ENCODE data around the gene CENPN.

CENPN gene, protein sequence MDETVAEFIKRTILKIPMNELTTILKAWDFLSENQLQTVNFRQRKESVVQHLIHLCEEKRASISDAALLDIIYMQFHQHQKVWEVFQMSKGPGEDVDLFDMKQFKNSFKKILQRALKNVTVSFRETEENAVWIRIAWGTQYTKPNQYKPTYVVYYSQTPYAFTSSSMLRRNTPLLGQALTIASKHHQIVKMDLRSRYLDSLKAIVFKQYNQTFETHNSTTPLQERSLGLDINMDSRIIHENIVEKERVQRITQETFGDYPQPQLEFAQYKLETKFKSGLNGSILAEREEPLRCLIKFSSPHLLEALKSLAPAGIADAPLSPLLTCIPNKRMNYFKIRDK

GRCh38 chr16:81006813-81007695, at the start of gene CENPN, which contains the start of gene CMC2:
CENPN (plus strand) TSS chr16:81007214; CDS start chr16:81011940, 4,726 bp downstream.
CMC2 (minus strand) TSS chr16:81006885; CDS start chr16:80997394, 9,491 bp downstream.
- peak; percentile 98 for DNase-seq

GRCh38 chr16:80958284-80958683, 48.7 kb upstream of the CENPN start:
- DNase-seq = no peak

DNA sequence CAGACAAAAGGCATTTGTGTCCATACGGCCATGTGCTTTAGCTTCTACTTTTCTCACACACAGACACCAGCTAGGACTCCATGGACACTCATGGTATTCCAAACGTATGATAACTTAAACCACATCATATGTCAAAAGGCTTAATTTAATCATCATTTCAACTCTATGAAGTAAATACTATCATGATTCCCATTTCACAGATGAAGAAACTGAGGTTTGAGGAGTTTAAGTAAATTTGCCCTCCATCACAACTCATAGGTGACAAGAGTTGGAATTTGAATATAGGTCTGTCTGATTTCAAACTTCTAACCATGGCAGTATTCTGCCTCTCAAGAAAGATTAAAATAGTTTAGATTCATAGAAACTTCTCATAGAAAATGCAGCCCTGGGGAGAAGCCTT, 44.1 kb upstream of the CENPN start:
- no peak for DNase-seq

DNA sequence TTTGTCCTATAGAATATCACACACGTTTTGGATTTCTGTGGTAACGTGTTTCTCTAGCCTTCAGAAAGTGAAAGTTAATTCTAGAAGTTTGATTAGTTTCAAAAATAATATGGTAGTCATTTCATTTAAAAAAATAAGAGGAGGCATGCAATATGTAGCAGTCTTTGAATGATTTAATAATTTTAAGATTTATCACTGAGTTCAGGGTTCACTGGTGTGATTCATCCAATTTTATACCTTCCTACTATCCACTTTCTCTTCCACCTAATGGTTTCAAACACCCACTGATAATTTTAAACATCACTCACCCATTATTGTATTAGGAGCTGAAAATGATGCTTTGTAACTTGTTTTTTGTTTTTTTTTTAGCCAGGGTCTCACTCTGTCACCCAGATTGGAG, 42.7 kb upstream of the CENPN start:
- no peak for DNase-seq

- DNase-seq = no peak
Measured at GRCh38 chr16:80966617-80967016, 40.4 kb upstream of the CENPN start.

- no peak for DNase-seq
Measured at GRCh38 chr16:80968386-80969113, 38.5 kb upstream of the CENPN start.

DNA sequence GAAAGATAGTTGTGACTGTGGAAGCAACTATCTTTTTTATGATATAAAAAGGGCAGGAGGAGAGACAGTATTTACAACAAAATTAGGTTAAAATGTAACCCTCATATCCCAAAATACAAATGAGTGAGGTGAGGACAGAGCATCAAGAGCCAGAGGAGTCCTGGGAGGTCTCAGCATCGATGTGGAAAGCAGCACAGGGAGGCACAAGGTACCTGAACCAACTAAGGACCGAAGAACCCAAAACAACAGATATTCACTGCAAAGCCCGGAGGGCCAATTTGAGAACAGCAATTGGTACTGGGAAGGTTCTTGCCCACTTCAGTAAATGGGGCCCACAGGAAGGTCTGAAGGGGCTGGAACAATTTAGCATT, 37.9 kb upstream of the CENPN start:
- no peak for DNase-seq

DNA sequence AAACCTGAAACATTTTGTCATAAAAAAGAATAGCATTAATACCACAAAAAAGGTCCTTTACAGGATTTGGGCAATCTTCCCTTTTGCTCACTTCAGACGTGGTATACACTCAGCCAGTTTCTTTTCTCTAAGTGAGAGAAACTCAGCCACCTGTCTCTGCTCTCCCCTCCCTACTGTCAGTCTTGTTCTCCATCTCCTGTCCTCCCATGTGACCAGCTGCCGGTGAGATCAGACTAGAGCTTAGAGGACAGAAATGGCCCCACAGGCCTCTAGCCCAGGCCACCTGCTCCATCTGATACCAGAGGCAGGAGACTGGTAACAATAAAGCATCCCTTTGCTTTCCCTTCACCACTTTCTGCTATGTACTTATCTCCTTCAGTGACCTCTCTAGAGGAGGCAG, 35.2 kb upstream of the CENPN start:
- DNase-seq = no peak

DNA sequence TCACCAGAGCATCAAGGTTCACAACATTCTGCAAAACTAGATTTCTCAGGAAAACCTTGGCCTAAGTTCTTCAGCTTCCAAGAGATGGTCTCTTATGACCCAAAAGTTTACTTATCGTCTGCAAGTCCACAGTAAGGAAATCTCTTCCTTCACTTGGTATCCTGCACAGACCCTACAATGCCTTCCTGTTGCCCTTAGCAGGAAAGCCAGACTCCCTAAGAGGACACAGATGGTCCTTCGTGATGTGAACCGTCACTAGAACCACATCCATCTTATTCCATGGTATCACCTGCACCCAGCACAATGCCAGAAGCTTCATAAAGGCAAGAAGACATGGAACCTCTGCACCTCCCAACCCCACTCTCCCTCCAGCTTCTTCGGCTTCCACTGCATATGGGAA, 34.4 kb upstream of the CENPN start:
- DNase-seq = no peak

DNA sequence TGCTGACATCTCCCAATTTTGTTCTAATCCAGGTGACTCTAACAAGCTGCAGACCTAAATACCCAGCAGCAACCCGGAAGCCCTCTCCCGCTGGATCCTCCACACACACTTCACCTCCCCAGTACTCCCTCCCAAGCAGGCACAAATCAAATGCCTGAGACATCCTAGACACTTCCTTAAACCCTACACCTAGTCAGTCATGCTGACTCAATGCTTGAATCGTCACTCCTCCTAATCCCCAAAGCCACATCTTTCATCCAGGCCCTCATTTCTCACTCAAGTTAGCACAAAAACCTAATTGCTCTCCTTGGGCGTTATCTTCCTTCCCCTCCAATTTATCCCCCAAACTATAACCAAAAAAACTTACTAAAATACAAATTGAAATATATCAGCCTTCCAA, 33.0 kb upstream of the CENPN start:
- DNase-seq = no peak

- no peak for DNase-seq
Measured at GRCh38 chr16:80974649-80975376, 32.2 kb upstream of the CENPN start.

GRCh38 chr16:80976946-80977345, 30.1 kb upstream of the CENPN start:
- no peak for DNase-seq

DNA sequence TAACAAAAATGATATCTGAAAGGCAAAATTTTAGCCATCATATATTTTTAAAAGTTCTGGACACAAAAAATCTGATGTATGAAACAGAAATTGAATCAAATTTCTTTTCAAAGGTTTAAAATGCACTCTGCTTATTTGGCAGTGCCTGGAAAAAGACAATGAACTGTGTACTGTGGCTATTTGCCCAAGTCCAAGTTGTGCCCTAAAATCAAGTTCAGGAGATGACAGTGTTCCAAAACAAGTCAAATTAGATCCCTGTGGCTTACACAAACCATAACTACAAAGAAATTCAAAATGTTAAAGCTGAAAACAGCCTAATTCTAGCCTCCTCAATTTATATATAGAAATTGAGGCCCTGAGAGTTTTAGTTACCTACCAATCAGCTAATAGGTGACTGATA, 25.9 kb upstream of the CENPN start:
- no peak for DNase-seq

DNA sequence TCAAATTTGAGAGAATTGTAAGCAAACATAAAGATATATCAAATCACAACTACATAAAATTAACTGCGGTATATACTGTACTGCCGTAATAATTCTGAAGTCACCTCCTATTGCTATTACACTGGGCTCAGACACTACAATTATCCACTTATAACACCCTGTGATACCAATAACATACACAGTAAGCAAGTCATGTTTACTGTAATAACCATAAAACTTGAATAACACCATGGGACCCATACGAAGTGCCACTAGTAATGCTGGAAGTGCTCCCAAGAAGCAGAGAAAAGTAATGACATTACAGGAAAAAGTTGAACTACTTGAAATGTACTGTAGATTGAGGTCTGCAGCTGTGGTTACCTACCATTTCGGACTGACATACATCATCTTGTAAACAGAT, 24.4 kb upstream of the CENPN start:
- no peak for DNase-seq

- no peak for DNase-seq
Measured at GRCh38 chr16:80984124-80984892, 22.7 kb upstream of the CENPN start.

DNA sequence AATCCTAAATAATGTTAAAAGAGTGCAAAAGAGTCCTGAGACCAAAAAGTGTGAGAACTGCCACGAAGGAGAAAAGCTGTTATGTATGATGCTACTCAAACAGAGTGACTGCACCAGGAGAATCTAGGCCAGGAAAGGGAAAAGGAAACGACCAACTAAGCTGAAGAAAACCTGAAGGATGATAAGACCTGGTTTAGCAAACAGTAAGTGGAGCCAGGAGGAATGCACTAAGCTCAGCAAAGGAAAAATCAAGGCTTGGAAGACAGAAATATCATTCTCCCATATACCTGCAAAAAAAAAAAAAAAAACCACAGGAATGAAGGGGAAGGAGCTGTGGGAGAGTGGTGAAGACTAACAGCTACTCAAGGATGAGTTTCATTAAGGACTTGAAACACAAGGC, 21.4 kb upstream of the CENPN start:
- no peak for DNase-seq

DNA sequence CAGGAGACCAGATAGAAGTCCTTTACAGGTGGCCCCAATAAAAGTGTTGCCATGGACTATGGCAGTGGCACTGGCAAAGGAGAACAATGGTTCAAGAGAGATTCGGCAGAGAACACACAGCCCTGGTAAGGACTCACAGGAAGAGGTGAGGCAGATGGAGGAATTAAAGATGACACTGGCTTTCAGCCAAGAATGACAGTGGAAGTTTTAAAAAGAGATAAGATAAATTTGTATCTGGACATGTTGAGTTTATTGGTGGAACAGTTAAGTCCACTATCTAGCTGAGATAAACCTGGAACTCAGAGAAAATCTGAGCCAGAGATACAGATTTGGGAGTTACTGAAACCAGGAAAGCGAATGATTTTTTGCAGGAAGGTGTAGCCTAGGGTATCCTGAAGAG, 20.5 kb upstream of the CENPN start:
- no peak for DNase-seq

- DNase-seq = no peak
Measured at GRCh38 chr16:80988756-80989155, 18.3 kb upstream of the CENPN start.

DNA sequence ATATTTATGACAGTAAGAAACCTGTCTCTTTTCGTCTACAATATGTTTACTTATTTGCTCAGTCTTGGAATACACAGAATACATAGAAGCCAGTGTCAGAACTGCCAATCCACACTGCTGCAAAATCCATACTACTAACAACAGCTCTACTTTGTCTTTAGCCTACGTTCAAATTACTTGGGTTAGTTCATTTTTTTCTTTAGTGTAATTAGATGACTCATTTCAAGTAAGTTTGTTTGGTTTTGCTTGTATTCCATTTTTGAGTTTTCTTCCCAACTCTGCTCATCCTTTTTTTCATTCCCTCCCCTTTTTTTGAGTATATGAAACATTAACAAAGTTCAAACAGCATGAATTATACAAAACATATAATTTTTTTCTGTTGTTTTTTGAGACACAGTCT, 17.2 kb upstream of the CENPN start:
- DNase-seq = no peak

- DNase-seq = no peak
Measured at GRCh38 chr16:80990577-80990976, 16.4 kb upstream of the CENPN start.

GRCh38 chr16:80990978-80991377, 16.0 kb upstream of the CENPN start:
- DNase-seq = no peak
